HTR-8/SVneo (cell line): ENCODE measurements around the gene PRPF19.

Experiments used
- DNase-seq: peaks from one replicate; pipeline ENCODE4 v3.0.0; 2011; ENCODE audit warnings: low spot score, mixed read lengths; ENCODE audit not compliant: insufficient read length
- FAIRE-seq: peaks from 2 replicates; lab custom pipeline; 2011; peaks lifted over from hg19 to GRCh38; lab: Jason Lieb, UNC

The PRPF19 gene

GRCh38 chr11:60852117-60852981 lies 54.0 kb downstream of the PRPF19 start:
- DNase-seq (no peak), FAIRE-seq (no peak)

- FAIRE-seq (no peak), DNase-seq (no peak)
Observed at GRCh38 chr11:60851327-60852104, 54.9 kb downstream of the PRPF19 start.

- FAIRE-seq (no peak), DNase-seq (no peak)
Observed at GRCh38 chr11:60849641-60850520, 56.5 kb downstream of the PRPF19 start.

GRCh38 chr11:60848714-60849151 lies 57.7 kb downstream of the PRPF19 start:
- FAIRE-seq: no peak

DNA sequence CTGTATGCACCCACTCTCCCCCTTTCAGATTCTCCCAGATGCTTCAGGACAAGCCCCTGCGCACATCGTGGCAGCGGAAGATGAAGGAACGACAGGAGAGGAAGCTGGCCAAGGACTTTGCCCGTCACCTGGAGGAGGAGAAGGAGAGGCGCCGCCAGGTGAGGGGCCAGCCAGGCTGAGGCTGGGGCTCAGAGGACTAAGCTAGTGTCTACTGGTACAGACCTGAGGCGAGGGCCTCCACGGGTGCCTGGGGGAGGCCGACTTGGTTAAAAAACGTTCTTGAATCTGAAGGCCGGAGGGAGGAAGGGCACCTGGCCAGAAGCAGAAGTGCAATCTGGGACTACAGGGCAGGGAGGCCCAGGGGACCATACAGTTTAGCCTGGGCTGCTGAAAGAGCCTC lies 58.5 kb downstream of the PRPF19 start:
- no peak for FAIRE-seq

More at GRCh38 chr11:60848714-60849151, 57.7 kb downstream of the PRPF19 start:
- no peak for DNase-seq

GRCh38 chr11:60847281-60847680 lies 59.1 kb downstream of the PRPF19 start:
- no peak for FAIRE-seq

More for the DNA sequence above, 58.5 kb downstream of the PRPF19 start:
- DNase-seq: no peak

DNA sequence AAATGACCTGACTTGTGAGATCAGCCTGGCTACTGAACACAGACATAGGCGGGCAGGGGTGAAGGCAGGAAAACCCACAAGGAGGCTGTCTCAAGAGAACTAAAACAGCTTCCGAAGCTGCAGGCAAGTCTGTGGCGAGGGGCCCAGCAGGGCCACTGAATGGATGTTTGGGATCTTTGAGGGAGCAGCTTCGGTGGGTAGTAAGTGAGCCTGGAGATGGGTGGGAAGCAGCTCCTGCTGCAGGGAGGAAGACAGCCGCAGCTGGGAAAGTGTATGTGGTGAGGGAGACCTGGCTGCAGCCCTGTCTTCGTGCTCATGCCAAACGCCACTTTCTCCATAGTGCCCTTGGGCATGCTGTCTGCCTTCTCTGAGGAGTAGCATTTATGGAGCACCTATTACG lies 61.0 kb downstream of the PRPF19 start:
- FAIRE-seq (no peak), DNase-seq (no peak)

More at GRCh38 chr11:60847281-60847680, 59.1 kb downstream of the PRPF19 start:
- no peak for DNase-seq

GRCh38 chr11:60844870-60845221 lies 61.5 kb downstream of the PRPF19 start:
- no peak for DNase-seq
- FAIRE-seq: no peak

DNA sequence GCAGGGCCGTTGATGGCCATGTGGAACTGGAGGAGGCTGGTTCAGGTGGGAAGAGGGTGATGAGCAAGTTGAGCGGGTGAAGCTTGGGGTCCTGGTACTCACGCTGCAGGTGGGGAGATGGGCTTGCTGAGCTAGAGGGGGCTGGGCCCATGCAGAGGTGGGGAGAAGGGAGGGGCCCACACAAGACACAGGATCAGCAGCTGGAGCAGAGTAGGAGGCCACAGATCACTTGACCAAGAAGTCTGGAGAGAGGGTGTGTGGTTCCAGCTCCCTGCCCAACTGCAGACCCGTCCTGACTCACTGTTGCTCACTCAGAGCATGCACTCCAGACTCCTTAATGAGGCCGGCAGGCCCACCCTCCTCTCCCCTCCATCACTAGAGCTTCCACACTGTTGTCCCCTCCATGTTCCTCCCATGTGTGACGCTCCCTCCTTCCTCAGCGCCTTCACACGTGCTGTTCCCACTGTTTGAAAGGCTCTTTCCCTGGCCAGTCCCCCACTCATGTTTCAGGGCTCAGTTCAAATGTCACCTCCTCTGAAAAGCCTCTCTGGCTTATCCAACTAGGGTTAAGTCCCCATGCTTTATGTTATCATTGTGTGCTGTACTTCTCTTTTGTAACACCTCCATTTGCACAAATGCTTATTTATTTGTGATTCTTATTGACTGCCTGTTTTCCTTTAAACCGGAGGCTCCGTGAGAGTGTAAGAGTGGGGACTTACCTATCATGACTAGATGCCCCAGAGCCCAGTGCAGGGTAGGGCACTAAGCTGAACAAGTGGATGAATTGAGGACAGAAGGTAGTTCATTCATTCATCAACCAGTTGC lies 62.1 kb downstream of the PRPF19 start:
- DNase-seq: no peak
- no peak for FAIRE-seq

DNA sequence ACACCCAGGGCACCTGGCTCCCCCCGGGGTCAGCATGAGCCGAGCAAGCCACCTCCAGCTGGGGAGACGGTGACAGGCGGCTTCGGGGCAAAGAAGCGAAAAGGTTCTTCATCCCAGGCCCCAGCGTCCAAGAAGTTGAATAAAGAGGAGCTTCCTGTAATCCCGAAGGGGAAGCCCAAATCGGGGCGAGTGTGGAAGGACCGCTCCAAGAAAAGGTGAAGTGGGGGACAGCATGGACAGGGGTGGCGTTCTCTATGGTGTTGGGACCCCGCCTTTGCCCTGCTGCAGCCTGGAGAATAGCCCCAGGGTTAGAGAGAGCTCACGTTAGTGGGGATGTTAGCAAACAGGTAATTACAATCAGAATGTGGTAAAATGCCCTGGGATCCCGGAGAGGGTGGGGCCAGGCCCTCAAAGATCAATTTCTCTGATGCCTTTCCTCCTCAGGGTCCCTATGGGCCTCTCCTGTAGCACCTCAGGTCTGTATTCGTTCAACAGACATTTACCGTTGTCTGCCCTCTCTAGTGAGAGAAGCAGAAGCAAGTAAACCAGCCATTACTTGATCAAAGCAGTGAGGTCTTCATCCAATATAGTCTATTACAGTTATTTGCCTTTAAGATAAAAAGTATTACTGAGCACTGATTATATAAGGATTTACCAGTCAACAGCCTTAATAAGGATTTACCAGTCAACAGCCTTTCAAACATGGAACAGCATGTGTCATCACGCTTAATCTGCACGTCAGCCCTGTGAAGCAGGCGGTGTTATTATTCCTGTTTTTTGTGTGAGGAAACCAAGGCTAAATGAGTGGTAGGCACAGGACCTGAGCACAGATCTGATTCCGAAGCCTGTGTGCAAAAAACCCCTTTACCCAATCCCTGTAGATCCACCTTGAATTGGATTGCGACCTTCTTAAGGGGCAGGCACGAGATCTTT lies 63.5 kb downstream of the PRPF19 start:
- FAIRE-seq (no peak), DNase-seq (no peak)

DNA sequence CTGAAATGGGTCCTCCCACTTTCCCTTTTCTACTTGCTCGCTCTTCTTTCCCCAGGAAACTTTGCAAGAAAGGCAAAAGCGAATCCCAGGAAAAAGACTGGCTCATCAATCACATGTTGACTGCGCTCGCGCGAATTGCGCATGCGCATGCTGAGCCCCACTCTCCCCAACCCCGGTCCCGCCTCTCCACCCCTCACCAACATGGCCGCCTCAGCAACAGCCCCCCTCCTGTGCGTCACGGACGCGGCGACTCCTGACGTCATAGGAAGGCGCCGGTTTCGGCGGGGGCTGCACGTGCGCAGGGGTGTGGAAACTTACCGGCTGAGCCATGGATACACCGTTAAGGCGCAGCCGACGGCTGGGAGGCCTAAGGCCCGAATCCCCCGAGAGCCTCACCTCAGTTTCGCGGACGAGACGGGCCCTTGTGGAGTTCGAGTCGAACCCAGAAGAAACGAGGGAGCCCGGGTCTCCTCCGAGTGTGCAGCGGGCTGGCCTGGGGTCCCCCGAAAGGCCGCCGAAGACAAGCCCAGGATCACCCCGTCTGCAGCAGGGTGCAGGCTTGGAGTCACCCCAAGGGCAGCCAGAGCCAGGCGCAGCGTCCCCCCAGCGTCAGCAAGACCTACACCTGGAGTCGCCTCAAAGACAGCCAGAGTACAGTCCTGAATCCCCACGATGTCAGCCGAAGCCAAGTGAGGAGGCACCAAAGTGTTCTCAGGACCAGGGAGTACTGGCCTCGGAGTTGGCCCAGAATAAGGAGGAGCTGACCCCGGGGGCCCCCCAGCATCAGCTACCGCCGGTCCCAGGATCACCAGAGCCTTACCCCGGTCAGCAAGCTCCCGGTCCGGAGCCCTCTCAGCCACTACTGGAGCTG lies 64.4 kb downstream of the PRPF19 start, which contains the start of gene CCDC86:
Gene CCDC86, plus strand, starts transcription at position 317 of the 871 bp plus-strand sequence. Its CDS starts 12 bp downstream, at position 329.
- FAIRE-seq (peak; percentile 88), DNase-seq (peak; percentile 97)
